BLaER1 treated with 17β-estradiol and CSF1 and Interleukin-3, amounts not matched to agents 10 nM and 100 nM (cell line): ENCODE results near the gene MRTFB.
"Not testable (repeated sequence)": the region's sequence is repeated elsewhere in the genome, so short reads cannot be mapped to it uniquely, and the experiment has no call there.

Source experiments
- H3K27ac ChIP-seq, 11 experiments: shearing (Covaris generic); formaldehyde crosslinking; 2 replicates each; pipeline ENCODE4 v1.8.1; 2022
- H3K27me3 ChIP-seq, 11 experiments: shearing (Covaris generic); formaldehyde crosslinking; 2 replicates each; pipeline ENCODE4 v1.8.1; 2022
- H3K36me3 ChIP-seq, 11 experiments: shearing (Covaris generic); formaldehyde crosslinking; 2 replicates each; pipeline ENCODE4 v1.8.1; 2022
- H3K4me1 ChIP-seq, 10 experiments: shearing (Covaris generic); formaldehyde crosslinking; 2 replicates each; pipeline ENCODE4 v1.8.1; 2022
- H3K4me2 ChIP-seq, 11 experiments: shearing (Covaris generic); formaldehyde crosslinking; 2 replicates each; pipeline ENCODE4 v1.8.1; 2022
- H3K4me3 ChIP-seq, 10 experiments: shearing (Covaris generic); formaldehyde crosslinking; 2 replicates each; pipeline ENCODE4 v1.8.1; 2022
- H3K9ac ChIP-seq, 11 experiments: shearing (Covaris generic); formaldehyde crosslinking; 2 replicates each; pipeline ENCODE4 v1.8.1; 2022
- H3K9me3 ChIP-seq, 11 experiments: shearing (Covaris generic); formaldehyde crosslinking; replicated peaks in 1 of 11; 2 replicates each; pipeline ENCODE4 v1.8.1; 2022
- H4K20me1 ChIP-seq, 11 experiments: shearing (Covaris generic); formaldehyde crosslinking; 2 replicates each; pipeline ENCODE4 v1.8.1; 2022
- Cebpa-rat ChIP-seq, 11 experiments: shearing (Covaris generic); IDR thresholded peaks; 2 replicates each; pipeline ENCODE4 v1.8.1; 2022

MRTFB gene

DNA sequence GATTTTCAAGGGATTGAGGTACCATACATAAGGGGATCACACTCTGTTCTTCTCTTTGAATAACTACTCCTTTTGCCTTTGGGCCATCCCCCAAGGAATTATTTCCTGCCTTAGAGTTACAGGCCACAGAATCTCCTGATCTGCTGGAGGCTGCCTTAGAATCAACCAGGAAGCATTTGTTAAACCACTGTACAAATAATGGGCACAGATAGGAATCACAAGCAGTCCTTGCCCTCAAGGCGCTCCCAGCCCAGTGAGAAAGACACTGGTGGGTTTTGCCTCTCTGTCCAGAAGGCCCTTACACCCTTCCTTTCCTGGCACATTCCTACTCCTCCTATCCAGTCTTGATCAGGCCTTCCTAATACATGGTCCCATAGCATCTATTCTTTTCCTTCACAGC lies 45.9 kb downstream of the MRTFB start:
- H3K9me3 ChIP-seq, result peaks cover 10 to 19% (median 13%) of the 10 kb centered on the region in 11 experiments
- H3K4me2 ChIP-seq, result no peak overlapping the region
- TF ChIP-seq Cebpa-rat (IDR thresholded peaks at IDR 0.05), result no peak
- H3K4me3 ChIP-seq, result no peak overlapping the region
- peaks cover 0 to 27% (median 10%) of the 10 kb centered on the region in 11 experiments; a peak in 12 of 22 replicates for H3K36me3 ChIP-seq
- H3K9ac ChIP-seq, result no peak overlapping the region
- H4K20me1 ChIP-seq, result peaks cover 0 to 7% (median 0%) of the 10 kb centered on the region in 11 experiments; a peak in 5 of 22 replicates
- H3K4me1 ChIP-seq, result peaks cover 3 to 21% (median 11%) of the 10 kb centered on the region in 10 experiments; a peak in 18 of 20 replicates
- no peak overlapping the region for H3K27ac ChIP-seq
- no peaks in the 10 kb centered on the region for H3K27me3 ChIP-seq

DNA sequence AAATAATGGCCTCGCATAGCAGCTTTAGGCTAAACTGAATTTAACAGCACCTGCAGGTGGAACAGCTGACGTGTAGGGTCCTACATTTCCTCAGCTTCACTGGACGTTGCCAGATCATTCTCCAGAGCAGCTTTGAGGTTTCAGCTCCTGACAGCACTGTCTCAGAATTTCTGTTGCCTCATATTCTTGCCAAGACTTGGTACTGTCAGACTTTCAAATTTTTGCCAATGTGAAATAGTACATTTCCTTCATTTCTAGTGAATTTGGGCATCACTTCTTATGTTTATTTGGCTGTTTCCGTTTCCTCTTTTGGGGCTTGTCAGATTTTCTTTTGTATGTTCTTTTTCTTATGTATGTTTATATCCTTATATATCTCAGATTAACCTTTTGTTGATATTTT lies 48.7 kb downstream of the MRTFB start:
- Histone ChIP-seq H3K4me2 (no peak overlapping the region), H3K27me3 (no peaks in the 10 kb centered on the region), H4K20me1 (peaks cover 0 to 10% (median 0%) of the 10 kb centered on the region in 11 experiments; a peak in 3 of 22 replicates), H3K4me3 (no peak overlapping the region), H3K4me1 (peaks cover 0 to 33% (median 7%) of the 10 kb centered on the region in 10 experiments; a peak in 10 of 20 replicates), H3K27ac (no peak overlapping the region), H3K9ac (no peak overlapping the region), H3K36me3 (peaks cover 0 to 23% (median 10%) of the 10 kb centered on the region in 11 experiments; a peak in 12 of 22 replicates), H3K9me3 (peaks cover 10 to 19% (median 14%) of the 10 kb centered on the region in 11 experiments)
- no peak for TF ChIP-seq Cebpa-rat (IDR thresholded peaks at IDR 0.05)

DNA sequence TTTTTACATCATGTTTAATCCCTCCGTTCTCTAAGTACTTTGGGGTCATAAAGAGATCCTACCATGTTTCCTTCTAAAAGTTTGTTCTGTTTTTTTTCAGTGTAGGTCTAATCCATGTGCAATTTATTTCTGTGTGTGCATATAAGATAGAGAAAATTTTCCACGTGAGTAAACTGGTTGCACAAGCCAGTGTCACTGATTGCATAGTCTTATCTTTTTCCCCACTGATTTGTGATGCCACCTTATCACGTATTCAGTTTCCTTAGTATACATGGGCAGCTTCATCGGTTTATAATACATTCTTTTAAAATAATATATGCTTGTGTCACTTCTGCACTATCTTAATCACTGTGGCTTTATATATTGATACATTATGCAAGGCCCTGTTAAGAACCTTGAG lies 49.2 kb downstream of the MRTFB start:
- no peak for TF ChIP-seq Cebpa-rat (IDR thresholded peaks at IDR 0.05)
- H3K27me3 ChIP-seq, result no peaks in the 10 kb centered on the region
- peak overlapping the region in 3 of 11 experiments; percentile 52 to 69 (median 67); a peak in 5 of 22 replicates for H3K4me2 ChIP-seq
- 0 out of 22 replicates have a peak overlapping the region, but pooled peaks of 1 of the 11 experiments have one; percentile 25 for H3K9ac ChIP-seq
- peaks cover 10 to 19% (median 14%) of the 10 kb centered on the region in 11 experiments for H3K9me3 ChIP-seq
- H3K4me3 ChIP-seq, result no peak overlapping the region
- H3K27ac ChIP-seq, result peak overlapping the region in 1 of 11 experiments; percentile 15; a peak in 1 of 22 replicates
- H4K20me1 ChIP-seq, result peaks cover 0 to 15% (median 0%) of the 10 kb centered on the region in 11 experiments; a peak in 4 of 22 replicates
- H3K36me3 ChIP-seq, result peaks cover 0 to 23% (median 10%) of the 10 kb centered on the region in 11 experiments; a peak in 12 of 22 replicates
- peaks cover 0 to 33% (median 7%) of the 10 kb centered on the region in 10 experiments; a peak in 10 of 20 replicates for H3K4me1 ChIP-seq

GRCh38 chr16:14121142-14121541 lies 50.0 kb downstream of the MRTFB start:
- H3K27me3 ChIP-seq, result no peaks in the 10 kb centered on the region
- no peak for TF ChIP-seq Cebpa-rat (IDR thresholded peaks at IDR 0.05)
- peak overlapping the region in 5 of 11 experiments; percentile 4 to 69 (median 52); a peak in 7 of 22 replicates for H3K4me2 ChIP-seq

GRCh38 chr16:14121872-14122271 lies 50.8 kb downstream of the MRTFB start:
- Histone ChIP-seq H3K4me2 (peak overlapping the region in 5 of 11 experiments; percentile 4 to 69 (median 52); a peak in 7 of 22 replicates), H3K4me1 (peaks cover 0 to 33% (median 7%) of the 10 kb centered on the region in 10 experiments; a peak in 10 of 20 replicates), H3K9ac (peak overlapping the region in 1 of 11 experiments; percentile 42; a peak in 1 of 22 replicates), H3K4me3 (0 out of 20 replicates have a peak overlapping the region, but pooled peaks of 1 of the 10 experiments have one; percentile 4), H3K27ac (no peak overlapping the region), H3K36me3 (peaks cover 0 to 23% (median 10%) of the 10 kb centered on the region in 11 experiments; a peak in 12 of 22 replicates), H4K20me1 (peaks cover 0 to 15% (median 0%) of the 10 kb centered on the region in 11 experiments; a peak in 4 of 22 replicates), H3K9me3 (peaks cover 10 to 19% (median 14%) of the 10 kb centered on the region in 11 experiments), H3K27me3 (no peaks in the 10 kb centered on the region)
- no peak for TF ChIP-seq Cebpa-rat (IDR thresholded peaks at IDR 0.05)

More at GRCh38 chr16:14121142-14121541, 50.0 kb downstream of the MRTFB start:
- Histone ChIP-seq H4K20me1 (peaks cover 0 to 15% (median 0%) of the 10 kb centered on the region in 11 experiments; a peak in 4 of 22 replicates), H3K9me3 (peaks cover 10 to 19% (median 14%) of the 10 kb centered on the region in 11 experiments), H3K4me1 (peaks cover 0 to 33% (median 7%) of the 10 kb centered on the region in 10 experiments; a peak in 10 of 20 replicates), H3K9ac (0 out of 22 replicates have a peak overlapping the region, but pooled peaks of 1 of the 11 experiments have one; percentile 42), H3K4me3 (0 out of 20 replicates have a peak overlapping the region, but pooled peaks of 1 of the 10 experiments have one; percentile 4), H3K36me3 (peaks cover 0 to 23% (median 10%) of the 10 kb centered on the region in 11 experiments; a peak in 12 of 22 replicates), H3K27ac (peak overlapping the region in 3 of 11 experiments; percentile 4 to 36 (median 15); a peak in 2 of 22 replicates)

DNA sequence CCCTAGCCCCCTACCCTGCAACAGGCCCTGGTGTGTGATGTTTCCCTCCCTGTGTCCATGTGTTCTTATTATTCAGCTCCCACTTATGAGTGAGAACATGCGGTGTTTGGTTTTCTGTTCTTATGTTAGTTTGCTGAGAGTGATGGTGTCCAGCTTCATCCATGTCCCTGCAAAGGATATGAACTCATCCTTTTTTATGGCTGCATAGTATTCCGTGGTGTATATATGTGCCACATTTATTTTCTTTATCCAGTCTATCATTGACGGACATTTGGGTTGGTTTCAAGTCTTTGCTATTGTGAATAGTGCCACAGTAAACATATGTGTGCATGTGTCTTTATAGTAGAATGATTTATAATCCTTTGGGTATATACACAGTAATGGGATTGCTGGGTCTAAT lies 51.3 kb downstream of the MRTFB start:
- H4K20me1 ChIP-seq, result peaks cover 0 to 15% (median 0%) of the 10 kb centered on the region in 11 experiments; a peak in 4 of 22 replicates
- peaks cover 0 to 22% (median 9%) of the 10 kb centered on the region in 11 experiments; a peak in 12 of 22 replicates for H3K36me3 ChIP-seq
- H3K4me3 ChIP-seq, H3K27ac ChIP-seq, H3K9ac ChIP-seq, H3K4me2 ChIP-seq, H3K27me3 ChIP-seq: not testable (repeated sequence)
- H3K9me3 ChIP-seq, result peaks cover 10 to 19% (median 14%) of the 10 kb centered on the region in 11 experiments
- H3K4me1 ChIP-seq, result peaks cover 0 to 33% (median 7%) of the 10 kb centered on the region in 10 experiments; a peak in 10 of 20 replicates

DNA sequence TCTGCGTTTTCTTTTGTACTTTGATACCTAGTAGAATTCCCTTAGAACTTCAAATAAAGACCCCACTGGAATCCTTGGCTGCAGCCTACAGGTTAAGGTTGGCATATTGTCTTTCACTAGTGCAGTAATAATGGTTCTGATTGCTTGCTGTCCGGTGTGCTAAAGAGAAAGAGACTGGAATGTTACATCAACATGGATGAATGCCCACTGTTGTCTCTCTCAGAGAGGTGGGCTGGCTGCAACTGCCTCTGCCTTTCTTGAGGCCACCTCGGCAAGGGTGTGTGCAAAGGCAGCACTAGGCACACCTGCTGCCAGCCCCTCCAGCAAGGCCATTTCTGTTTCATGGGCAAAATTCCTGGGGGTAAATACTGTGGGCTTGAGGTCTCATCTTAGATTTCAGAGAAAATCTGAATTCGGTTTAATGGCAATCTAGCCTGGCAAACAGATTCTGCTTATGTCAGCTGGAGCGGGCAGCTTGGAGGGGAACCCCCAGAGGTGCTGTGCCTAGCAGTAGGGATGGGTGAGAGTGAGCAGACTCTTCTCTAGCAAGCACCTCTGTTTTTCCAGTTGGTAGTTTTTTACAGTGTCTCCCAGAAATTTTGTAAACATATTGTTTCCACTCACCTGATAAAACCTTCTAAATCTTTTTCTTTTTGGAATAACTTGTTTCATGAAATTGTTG lies 54.0 kb downstream of the MRTFB start:
- H3K27ac ChIP-seq, result no peak overlapping the region
- no peak overlapping the region for H3K9ac ChIP-seq
- H4K20me1 ChIP-seq, result peaks cover 0 to 15% (median 0%) of the 10 kb centered on the region in 11 experiments; a peak in 4 of 22 replicates
- peaks cover 0 to 31% (median 7%) of the 10 kb centered on the region in 10 experiments; a peak in 10 of 20 replicates for H3K4me1 ChIP-seq
- H3K36me3 ChIP-seq, result peaks cover 0 to 16% (median 0%) of the 10 kb centered on the region in 11 experiments; a peak in 6 of 22 replicates
- TF ChIP-seq Cebpa-rat (IDR thresholded peaks at IDR 0.05), result no peak
- H3K4me3 ChIP-seq, result no peak overlapping the region
- H3K27me3 ChIP-seq, result no peaks in the 10 kb centered on the region
- H3K9me3 ChIP-seq, result peaks cover 0 to 19% (median 11%) of the 10 kb centered on the region in 11 experiments; a peak in 17 of 22 replicates
- H3K4me2 ChIP-seq, result no peak overlapping the region

DNA sequence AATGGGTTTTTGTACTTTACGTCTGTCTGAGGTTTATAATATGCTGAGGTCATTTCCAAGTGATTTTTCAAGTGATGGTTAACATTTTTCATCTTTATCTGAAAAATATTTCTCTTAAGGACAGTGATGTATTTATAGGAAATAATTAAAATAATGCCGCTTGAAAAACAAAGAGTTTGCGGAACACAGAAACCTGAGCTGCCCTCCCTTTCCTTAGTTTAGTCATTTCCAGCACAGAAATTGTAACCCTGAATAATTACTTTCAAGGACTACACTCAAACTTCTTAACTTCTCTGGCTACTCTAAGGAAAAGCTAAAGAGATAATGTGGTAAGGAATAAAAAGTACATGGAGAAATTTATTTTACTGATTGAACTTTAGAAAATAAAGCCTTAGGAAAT lies 54.6 kb downstream of the MRTFB start:
- H3K4me2 ChIP-seq, result no peak overlapping the region
- no peak for TF ChIP-seq Cebpa-rat (IDR thresholded peaks at IDR 0.05)

More for the DNA sequence above, 54.6 kb downstream of the MRTFB start:
- H3K4me3 ChIP-seq, result no peak overlapping the region
- peaks cover 0 to 18% (median 3%) of the 10 kb centered on the region in 11 experiments; a peak in 8 of 22 replicates for H3K36me3 ChIP-seq
- peaks cover 0 to 20% (median 15%) of the 10 kb centered on the region in 11 experiments; a peak in 14 of 22 replicates for H3K9me3 ChIP-seq
- no peaks in the 10 kb centered on the region for H3K27me3 ChIP-seq
- no peak overlapping the region for H3K9ac ChIP-seq
- peaks cover 0 to 25% (median 7%) of the 10 kb centered on the region in 10 experiments; a peak in 10 of 20 replicates for H3K4me1 ChIP-seq
- no peak overlapping the region for H3K27ac ChIP-seq
- H4K20me1 ChIP-seq, result peaks cover 0 to 15% (median 0%) of the 10 kb centered on the region in 11 experiments; a peak in 4 of 22 replicates
